8988T (cell line): ENCODE data around the gene RNF150.
"Not testable (repeated sequence)": the region's sequence is repeated elsewhere in the genome, so short reads cannot be mapped to it uniquely, and the experiment has no call there.

Experiments
- DNase-seq: peaks from one replicate; pipeline ENCODE4 v3.0.0; 2011

The RNF150 gene

GRCh38 chr4:141133146-141133998 is at the start of gene RNF150:
Gene RNF150 (minus strand): TSS chr4:141133469.
- no peak for DNase-seq

- DNase-seq = no peak
Measured at GRCh38 chr4:141180991-141181761, 47.9 kb upstream of the RNF150 start.

- no peak for DNase-seq
Measured at GRCh38 chr4:141179474-141180373, 46.5 kb upstream of the RNF150 start.

- no peak for DNase-seq
Measured at GRCh38 chr4:141177171-141177570, 43.9 kb upstream of the RNF150 start.

GRCh38 chr4:141174457-141174856 is 41.2 kb upstream of the RNF150 start:
- DNase-seq = no peak

- DNase-seq = no peak
Measured at GRCh38 chr4:141170671-141171070, 37.4 kb upstream of the RNF150 start.

- no peak for DNase-seq
Measured at GRCh38 chr4:141169391-141169790, 36.1 kb upstream of the RNF150 start.

GRCh38 chr4:141165001-141165400 is 31.7 kb upstream of the RNF150 start:
- DNase-seq = not testable (repeated sequence)

- no peak for DNase-seq
Measured at GRCh38 chr4:141159027-141159426, 25.8 kb upstream of the RNF150 start.

GRCh38 chr4:141158219-141158618 is 24.9 kb upstream of the RNF150 start:
- no peak for DNase-seq

- no peak for DNase-seq
Measured at GRCh38 chr4:141155586-141155985, 22.3 kb upstream of the RNF150 start.

GRCh38 chr4:141154725-141155124 is 21.5 kb upstream of the RNF150 start:
- DNase-seq = no peak

- DNase-seq = no peak
Measured at GRCh38 chr4:141153751-141154510, 20.7 kb upstream of the RNF150 start.

GRCh38 chr4:141144207-141144606 is 10.9 kb upstream of the RNF150 start:
- no peak for DNase-seq

- DNase-seq = no peak
Measured at GRCh38 chr4:141142423-141142822, 9.2 kb upstream of the RNF150 start.

GRCh38 chr4:141140391-141141200 is 7.3 kb upstream of the RNF150 start:
- DNase-seq = no peak

- DNase-seq = no peak
Measured at GRCh38 chr4:141133999-141134995, 1.0 kb upstream of the RNF150 start.

GRCh38 chr4:141132709-141133145 is 542 bp downstream of the RNF150 start:
- peak; percentile 18 for DNase-seq

GRCh38 chr4:141132072-141132708 is 1.1 kb downstream of the RNF150 start:
- DNase-seq = no peak

GRCh38 chr4:141131723-141132071 is 1.6 kb downstream of the RNF150 start:
- DNase-seq = no peak
